HG02571 (cell line): ENCODE measurements around the gene SIGLEC14.
"Not testable (repeated sequence)": the region's sequence is repeated elsewhere in the genome, so short reads cannot be mapped to it uniquely, and the experiment has no call there.

Source experiments
- ATAC-seq: cut with Tn5 transposase; IDR thresholded peaks from one replicate; pipeline ENCODE4 v1.9.1; 2021; ENCODE audit warnings: mild to moderate bottlenecking, moderate library complexity; ENCODE audit not compliant: unreplicated experiment

Gene SIGLEC14

DNA sequence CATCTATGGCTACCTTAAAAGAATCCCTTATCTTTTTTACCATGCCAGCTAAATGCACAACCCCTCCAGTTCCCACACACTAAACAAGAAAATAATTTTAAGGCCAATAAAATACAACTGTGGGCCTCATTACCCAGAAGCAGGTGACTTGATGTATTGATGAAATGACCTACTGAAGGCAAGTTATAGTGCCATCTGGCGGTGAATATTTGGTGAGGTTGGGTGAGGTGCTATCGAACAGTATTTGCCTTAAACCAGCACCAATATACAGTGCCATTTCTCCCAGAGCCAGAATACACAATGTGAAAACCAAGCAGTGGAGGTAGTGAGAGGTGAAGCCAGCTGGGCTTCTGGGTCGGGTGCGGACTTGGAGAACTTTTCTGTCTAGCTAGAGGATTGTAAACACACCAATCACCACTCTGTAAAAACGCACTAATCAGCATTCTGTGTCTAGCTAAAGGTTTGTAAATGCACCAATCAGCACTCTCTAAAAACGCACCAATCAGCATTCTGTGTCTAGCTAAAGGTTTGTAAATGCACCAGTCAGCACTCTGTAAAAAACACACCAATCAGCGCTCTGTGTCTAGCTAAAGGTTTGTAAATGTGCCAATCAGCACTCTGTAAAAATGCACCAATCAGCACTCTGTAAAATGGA, 29.4 kb upstream of the SIGLEC14 start:
- ATAC-seq: not testable (repeated sequence)

DNA sequence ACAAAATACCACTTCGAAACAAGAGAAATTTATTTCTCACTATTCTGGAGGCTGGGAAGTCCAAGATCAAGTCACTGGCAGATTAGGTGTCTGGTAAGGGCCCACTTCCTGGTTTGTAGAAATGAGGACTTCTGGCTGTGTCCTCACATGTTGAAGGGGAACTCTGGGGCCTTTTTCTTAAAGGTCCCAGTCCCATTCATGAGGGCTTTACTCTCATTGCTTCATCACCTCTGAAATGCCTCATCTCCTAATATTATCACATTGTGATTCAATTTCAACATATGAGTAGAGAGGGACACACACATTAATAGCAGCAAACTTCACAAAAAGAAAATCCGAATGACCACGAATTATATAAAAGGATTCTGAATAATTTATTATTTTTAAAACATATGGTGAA, 21.6 kb upstream of the SIGLEC14 start:
- no peak for ATAC-seq

DNA sequence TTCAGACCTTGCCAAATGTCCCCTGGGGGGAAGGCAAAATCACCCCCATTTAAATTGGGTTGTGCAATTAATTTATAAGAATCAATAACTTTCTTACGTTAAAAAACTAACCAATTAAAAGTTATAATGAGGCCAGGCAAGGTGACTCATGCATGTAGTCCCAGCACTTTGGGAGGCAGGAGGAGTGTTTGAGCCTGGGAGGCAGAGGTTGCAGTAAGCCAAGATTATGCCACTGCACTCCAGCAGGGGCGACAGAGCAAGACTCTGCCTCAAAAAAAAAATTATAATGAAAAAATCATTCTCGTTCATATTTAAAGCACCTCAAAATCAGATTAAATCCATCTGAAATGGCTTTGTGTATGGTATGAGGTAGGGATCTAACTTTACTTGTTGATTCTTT, 18.4 kb upstream of the SIGLEC14 start:
- ATAC-seq: no peak

DNA sequence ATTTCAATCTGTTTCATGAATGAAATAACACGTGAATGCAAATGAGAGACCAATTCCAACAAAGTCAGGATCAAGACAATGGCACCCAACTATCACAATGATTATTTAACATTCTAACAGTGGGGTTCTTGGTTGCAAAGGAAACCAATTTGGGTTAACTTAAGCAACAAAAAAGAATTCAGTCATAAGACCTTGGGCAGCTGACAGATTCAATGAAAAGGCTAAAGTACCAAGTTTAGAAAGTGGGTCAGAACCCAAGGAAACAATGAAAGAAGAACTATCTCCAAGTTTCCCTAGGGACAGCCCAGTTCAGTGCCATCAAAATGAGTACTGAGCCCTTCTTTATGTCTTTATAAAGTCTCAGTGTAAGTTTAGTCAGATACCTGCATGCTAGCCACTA, 17.5 kb upstream of the SIGLEC14 start:
- no peak for ATAC-seq

DNA sequence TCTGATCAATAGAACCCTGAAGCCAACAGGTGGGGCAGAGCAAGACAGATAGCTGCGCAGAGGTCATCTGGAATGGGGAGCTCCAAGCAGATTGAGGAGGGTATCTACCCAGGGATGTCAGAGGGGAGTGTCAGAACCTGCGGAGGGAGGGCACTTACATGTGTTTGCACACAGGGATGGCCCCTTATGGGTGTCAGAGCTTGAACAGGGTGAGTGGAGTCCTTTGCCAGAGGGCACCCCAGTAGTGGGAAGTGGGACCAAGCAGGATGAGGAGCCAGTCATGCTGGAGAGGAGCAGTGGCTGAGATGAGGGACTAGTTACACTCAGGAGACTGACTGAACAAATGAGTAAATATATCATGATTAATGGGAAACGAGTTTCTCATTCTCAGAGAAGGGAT, 17.0 kb upstream of the SIGLEC14 start:
- no peak for ATAC-seq

DNA sequence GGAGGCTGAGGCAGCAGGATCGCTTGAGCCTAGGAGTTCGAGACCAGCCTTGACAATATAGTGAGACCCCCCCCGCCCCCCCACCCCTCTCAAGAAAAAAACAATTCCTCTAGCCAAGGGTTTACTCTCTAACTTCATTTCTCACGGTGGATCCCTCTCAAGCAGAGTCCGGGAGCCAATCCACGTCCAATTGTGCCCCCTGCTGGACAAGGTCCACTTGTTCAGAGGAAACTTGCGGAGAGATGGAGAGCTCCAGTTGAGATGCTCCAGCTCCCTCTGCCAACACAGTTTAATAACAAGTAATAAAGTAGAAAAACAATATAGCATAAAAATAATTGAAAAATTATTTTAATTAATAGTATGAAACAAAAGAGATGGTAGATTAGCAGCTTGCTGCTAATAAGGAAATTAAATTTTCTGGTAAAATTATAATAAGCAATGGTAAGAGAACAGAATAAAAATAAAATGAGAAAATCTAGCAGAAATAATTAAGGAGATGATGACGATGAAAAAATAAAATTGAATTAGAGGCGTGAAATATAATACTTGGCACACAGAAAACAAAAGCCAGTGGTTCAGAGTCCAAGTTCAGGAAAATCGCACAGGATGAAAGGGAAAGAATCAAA, 14.5 kb upstream of the SIGLEC14 start:
- no peak for ATAC-seq

DNA sequence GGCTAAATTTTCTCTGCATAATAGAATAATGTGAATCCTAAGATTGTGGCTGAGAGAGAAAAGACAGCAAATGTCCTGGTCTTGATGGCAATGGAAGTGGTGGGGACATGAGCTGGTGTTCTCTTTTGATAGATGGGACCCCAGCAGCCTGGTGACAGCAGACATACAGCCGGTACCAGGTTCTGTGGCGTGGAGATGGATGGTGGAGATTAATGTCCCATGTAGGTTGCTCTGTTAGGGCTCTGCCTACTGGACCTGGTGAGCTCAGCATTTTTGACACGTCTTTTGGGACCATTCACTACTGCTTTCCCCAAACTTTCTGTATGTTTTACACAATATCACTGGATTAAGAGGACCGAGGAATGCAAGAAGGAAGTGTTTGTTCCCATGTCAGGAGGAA, 8.2 kb upstream of the SIGLEC14 start:
- no peak for ATAC-seq

GRCh38 chr19:51653162-51653561, 6.5 kb upstream of the SIGLEC14 start:
- no peak for ATAC-seq

GRCh38 chr19:51652266-51652665, 5.6 kb upstream of the SIGLEC14 start:
- no peak for ATAC-seq

DNA sequence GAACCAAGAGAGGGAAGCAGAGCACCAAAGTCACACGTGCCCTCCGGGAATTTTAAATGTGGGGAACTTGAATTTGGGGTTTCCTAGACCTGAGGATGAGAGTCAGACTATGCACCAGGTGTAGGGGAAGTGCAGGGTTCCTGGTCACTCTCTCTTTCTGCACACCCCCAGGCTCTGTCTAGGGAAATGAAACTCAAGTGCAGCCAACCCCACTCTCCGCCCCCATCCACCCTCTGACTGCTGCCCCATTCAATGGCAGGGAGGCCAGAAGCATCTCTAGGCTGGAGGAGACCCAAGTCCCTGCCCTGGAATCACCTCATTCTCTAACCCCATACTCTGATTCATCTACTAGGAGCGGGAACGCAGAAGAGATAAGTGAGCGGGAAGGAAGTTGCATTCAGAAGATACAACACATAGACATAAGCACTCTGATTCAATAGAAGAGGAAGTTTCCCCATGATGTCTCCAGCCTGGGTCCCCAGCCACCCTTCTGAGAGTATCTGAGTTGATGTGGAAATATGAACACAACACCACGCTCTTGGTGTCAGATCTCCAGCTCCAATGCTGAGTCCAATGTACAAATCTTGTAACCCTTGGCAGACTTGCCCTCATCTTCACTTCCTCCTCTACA, 4.7 kb upstream of the SIGLEC14 start:
- no peak for ATAC-seq

DNA sequence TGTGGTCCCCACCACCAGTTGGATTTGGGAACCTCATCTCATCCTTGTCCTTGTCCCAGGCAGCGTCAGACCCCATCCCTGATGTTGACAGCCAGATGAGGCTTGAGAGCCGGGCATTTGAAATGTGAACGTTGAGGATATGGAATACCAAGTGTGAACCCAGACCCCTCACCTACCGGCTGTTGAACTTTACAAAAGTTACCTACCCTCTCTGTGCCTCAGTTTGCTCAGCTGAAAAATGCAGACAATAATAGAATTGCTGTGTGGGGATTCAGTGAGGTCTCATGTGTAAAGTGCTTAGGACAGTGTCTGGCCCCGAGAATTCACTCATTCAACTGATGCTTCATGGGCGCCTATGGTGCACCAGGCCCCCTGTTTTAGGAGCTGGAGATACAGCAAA, 693 bp upstream of the SIGLEC14 start:
- no peak for ATAC-seq

GRCh38 chr19:51644636-51645271, 1.9 kb downstream of the SIGLEC14 start:
- ATAC-seq: no peak

DNA sequence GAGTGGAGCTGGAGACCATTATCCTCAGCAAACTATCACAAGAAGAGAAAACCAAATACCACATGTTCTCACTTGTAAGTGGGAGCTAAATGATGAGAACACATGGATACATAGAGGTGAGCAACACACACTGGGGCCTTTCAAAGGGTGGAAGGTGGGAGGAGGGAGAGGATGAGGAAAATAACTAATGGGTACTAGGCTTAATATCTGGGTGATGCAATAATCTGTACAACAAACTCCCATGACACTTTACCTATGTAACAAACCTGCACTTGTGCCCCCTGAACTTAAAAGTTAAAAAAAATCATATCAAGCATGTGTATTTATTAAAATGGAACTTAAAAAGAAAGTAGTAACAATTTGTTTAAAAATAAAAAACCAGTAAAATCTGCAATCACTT, 5.0 kb downstream of the SIGLEC14 start:
- ATAC-seq: no peak

- no peak for ATAC-seq
Measured at GRCh38 chr19:51640386-51640785, 6.2 kb downstream of the SIGLEC14 start.

- no peak for ATAC-seq
Measured at GRCh38 chr19:51639916-51640315, 6.7 kb downstream of the SIGLEC14 start.

DNA sequence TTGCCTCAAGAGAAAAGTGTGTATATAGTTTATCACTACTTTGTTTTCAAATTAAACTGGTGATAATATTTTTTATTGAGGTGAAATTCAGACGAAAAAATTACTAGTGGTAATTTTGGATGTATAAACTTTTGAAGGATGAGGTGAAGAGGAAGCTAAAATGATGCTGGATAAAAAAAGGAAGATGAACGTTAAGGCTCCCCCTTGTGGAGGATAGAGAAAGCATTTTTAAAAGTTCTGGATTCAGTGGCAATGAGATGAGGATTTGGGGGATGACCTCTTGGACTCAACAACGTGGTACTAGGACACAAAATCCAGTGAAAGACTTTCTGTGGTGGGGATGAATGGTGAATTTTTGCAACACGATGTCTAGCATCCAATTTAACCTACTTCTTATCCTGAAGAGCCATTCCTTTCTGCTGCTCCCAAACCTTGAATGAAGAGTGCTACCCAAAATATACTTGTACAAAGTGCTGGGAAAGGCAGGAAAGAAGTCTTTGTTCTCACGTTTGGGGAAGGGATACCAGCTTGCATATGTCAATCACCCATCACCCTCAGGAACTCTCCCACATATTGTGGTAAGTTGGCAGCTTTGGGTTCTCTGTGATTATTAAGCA, 9.2 kb downstream of the SIGLEC14 start:
- ATAC-seq: no peak

DNA sequence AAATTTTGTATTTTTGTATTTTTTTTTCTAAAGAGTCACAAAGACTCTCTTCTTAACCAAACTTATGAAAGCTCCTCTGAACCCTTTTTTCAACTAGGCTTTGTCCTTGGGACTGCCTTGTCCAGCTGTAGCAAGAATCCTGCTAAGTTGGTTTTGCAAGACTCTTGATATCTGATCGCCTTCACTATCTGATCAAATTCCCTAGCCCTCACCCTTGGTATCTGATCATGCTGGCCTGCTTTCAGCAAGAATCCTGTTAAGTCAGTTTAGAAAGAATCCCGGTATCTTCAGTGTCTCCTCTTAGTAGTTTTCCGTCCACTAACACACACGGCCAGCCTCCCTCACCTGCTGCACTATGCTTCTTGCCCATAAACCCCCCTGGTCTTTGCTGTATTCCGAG, 14.5 kb downstream of the SIGLEC14 start:
- ATAC-seq: no peak

DNA sequence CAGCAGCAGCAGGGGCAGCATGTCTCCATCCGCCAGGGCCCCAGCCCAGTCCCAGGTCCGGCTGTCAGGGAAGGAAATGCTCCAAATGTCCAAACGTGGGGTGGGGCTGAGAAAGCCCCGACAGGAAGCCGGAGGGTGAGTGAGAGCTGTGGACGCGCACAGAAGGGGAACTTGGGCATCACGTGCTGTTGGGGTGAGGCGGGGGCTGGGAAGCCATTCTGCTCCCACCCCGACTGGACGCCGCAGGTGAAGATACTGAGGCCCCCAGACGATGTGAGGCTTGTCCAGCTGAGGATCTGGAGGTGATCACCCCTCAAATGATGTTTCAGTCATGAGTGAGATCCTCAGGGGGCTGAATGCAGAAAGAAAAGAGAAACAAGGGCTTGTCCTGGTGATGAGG, 16.3 kb downstream of the SIGLEC14 start, which contains the start of gene SIGLEC5:
SIGLEC5 (minus strand) TSS at position 87 of the 400 bp plus-strand sequence; CDS start at position 21, 66 bp downstream.
- not testable (repeated sequence) for ATAC-seq

DNA sequence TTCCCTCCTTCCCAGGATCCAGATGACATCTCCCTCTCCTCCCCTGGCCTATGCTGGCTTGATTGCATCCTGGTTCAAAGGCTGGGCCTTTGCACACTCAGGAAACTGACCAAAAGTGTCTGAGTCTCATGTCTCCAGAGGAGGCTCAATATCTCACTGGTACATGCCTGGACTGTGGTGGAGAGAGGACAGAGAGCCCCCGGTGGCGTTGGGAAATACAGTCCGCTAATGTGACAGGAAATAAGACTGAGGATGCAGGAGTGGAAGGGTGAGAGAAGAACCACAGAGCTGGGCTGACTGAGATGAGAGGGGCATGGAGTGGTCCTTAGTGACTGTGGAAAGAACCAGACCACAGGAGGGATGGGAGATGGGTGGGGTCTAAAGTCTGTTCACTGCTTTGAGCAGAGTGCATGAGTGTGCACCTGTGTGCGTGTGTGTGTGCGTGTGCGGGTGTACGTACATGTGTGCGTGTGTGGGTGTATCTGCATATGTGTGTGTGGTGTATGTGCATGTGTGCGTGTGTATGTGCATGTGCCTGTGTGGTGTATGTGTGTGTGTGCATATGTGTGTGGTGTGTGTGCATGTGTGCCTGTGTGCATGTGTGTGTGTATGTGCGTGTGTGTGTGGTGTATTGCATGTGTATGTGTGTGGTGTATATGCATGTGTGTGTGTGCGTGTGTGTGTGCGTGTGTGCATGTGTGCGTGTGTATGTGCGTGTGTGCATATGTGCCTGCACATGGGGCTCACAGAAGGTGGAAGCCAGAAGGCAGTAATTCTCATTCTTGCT, 18.3 kb downstream of the SIGLEC14 start:
- no peak for ATAC-seq

GRCh38 chr19:51627491-51628138, 19.0 kb downstream of the SIGLEC14 start:
- ATAC-seq: no peak
